H1 (cell line): ENCODE measurements around the gene HOXD1. TPM values are rescaled to one million over a fixed set of nuclear protein-coding genes. Genes with fewer than 3 reads are reported as not detected.

Source experiments
- CTCF ChIA-PET: fragments of 300-600 bp; sonication (Branson Sonifier 250); formaldehyde crosslinking; loops from one replicate; lab custom pipeline; 2021; ENCODE audit not compliant: partially characterized antibody; lab: Charles Lee
- POLR2A ChIA-PET: fragments of 300-600 bp; sonication (Branson Sonifier 250); formaldehyde crosslinking; loops from one replicate; lab custom pipeline; 2021; ENCODE audit warnings: inconsistent platforms; ENCODE audit not compliant: partially characterized antibody; lab: Charles Lee
- DNase-seq, 2 experiments: peaks; one replicate each; pipeline versions ENCODE4 v3.0.0 to v3.0.0-alpha.2; 2010 to 2022; ENCODE audit warnings: low spot score in 2 of 2, low read depth in 1 of 2, mixed read lengths in 1 of 2
- FAIRE-seq: peaks from 2 replicates; lab custom pipeline; 2011; peaks lifted over from hg19 to GRCh38; lab: Jason Lieb, UNC
- H2AFZ ChIP-seq: 2 replicates; pipeline ENCODE4 v1.8.1; 2012; ENCODE audit warnings: low read length, inconsistent platforms
- H2AK5ac ChIP-seq: 2 replicates; pipeline ENCODE4 v1.6.1; 2013; ENCODE audit warnings: low read depth, low read length
- H2BK120ac ChIP-seq: replicated peaks from 2 replicates; pipeline ENCODE3; 2013; ENCODE audit warnings: low read depth, low read length, inconsistent platforms
- H2BK12ac ChIP-seq: 2 replicates; pipeline ENCODE4 v1.6.1; 2013; ENCODE audit warnings: low read depth, low read length
- H2BK15ac ChIP-seq: 2 replicates; pipeline ENCODE4 v1.6.1; 2013; ENCODE audit warnings: low read length
- H2BK20ac ChIP-seq: 2 replicates; pipeline ENCODE4 v1.6.1; 2013; ENCODE audit warnings: low read length
- H2BK5ac ChIP-seq: 2 replicates; pipeline ENCODE4 v1.6.1; 2013; ENCODE audit warnings: low read depth, low read length
- H3K14ac ChIP-seq: 2 replicates; pipeline ENCODE4 v1.6.1; 2013; ENCODE audit warnings: inconsistent platforms; ENCODE audit not compliant: insufficient read length
- H3K18ac ChIP-seq: 2 replicates; pipeline ENCODE4 v1.6.1; 2013; ENCODE audit warnings: low read length; ENCODE audit errors: extremely low read depth
- H3K23ac ChIP-seq: 2 replicates; pipeline ENCODE4 v1.6.1; 2013; ENCODE audit warnings: inconsistent platforms; ENCODE audit not compliant: insufficient read length
- H3K23me2 ChIP-seq: 2 replicates; pipeline ENCODE4 v1.6.1; 2013; ENCODE audit warnings: low read depth, low read length
- H3K27ac ChIP-seq: 2 replicates; pipeline ENCODE4 v1.6.1; 2011; ENCODE audit warnings: low read depth, low read length, inconsistent platforms
- H3K27me3 ChIP-seq, 4 experiments: replicated peaks in 1 of 4; 1 replicate in 1 of 4; 2 replicates in 3 of 4; pipeline versions ENCODE4 v1.6.1 to v1.8.1; 2011 to 2013; ENCODE audit warnings: low read length in 3 of 4, mild to moderate bottlenecking in 3 of 4, inconsistent platforms in 2 of 4, mixed read lengths in 2 of 4, moderate library complexity in 1 of 4; ENCODE audit not compliant: control insufficient read depth in 3 of 4, insufficient read depth in 3 of 4; ENCODE audit errors: extremely low read depth in 1 of 4
- H3K36me3 ChIP-seq, 4 experiments: 2 replicates each; pipeline versions ENCODE4 v1.6.1 to v1.8.1; 2011 to 2013; ENCODE audit warnings: mild to moderate bottlenecking in 4 of 4, low read length in 3 of 4, moderate library complexity in 2 of 4, control low read depth in 1 of 4, inconsistent platforms in 1 of 4; ENCODE audit not compliant: insufficient read depth in 4 of 4, control insufficient read depth in 2 of 4
- H3K4ac ChIP-seq: replicated peaks from 2 replicates; pipeline ENCODE3; 2013; ENCODE audit warnings: low read length, low read depth, mixed read lengths, inconsistent platforms; ENCODE audit not compliant: insufficient read length
- H3K4me1 ChIP-seq, 4 experiments: replicated peaks in 1 of 4; 1 replicate in 1 of 4; 2 replicates in 3 of 4; pipeline versions ENCODE4 v1.6.1 to v1.8.1; 2011 to 2013; ENCODE audit warnings: low read length in 3 of 4, inconsistent platforms in 2 of 4, mixed read lengths in 1 of 4; ENCODE audit not compliant: insufficient read depth in 4 of 4, control insufficient read depth in 3 of 4
- H3K4me2 ChIP-seq, 2 experiments: 2 replicates each; pipeline versions ENCODE4 v1.6.1 to v1.8.1; 2011 to 2013; ENCODE audit warnings: low read depth in 2 of 2, low read length in 2 of 2, control low read depth in 1 of 2, inconsistent platforms in 1 of 2, mild to moderate bottlenecking in 1 of 2; ENCODE audit not compliant: insufficient read depth in 1 of 2
- H3K4me3 ChIP-seq, 4 experiments: fragments of 200-600, 300-600 bp in 1 of 4; sonication (generic), shearing (Covaris generic), sonication (Bioruptor Twin) in 1 of 4; 2 replicates each; pipeline versions ENCODE4 v1.5.1 to v1.8.1; 2011 to 2016; ENCODE audit warnings: low read length in 4 of 4, low read depth in 3 of 4, control low read depth in 2 of 4, inconsistent platforms in 2 of 4, mild to moderate bottlenecking in 2 of 4, mixed read lengths in 1 of 4, moderate library complexity in 1 of 4; ENCODE audit not compliant: insufficient read depth in 2 of 4; ENCODE audit errors: extremely low read depth in 1 of 4
- H3K56ac ChIP-seq: replicated peaks from 2 replicates; pipeline ENCODE3; 2013; ENCODE audit warnings: low read depth, mild to moderate bottlenecking, mixed read lengths, low read length, inconsistent platforms; ENCODE audit not compliant: insufficient read length
- H3K79me1 ChIP-seq: 2 replicates; pipeline ENCODE4 v1.6.1; 2013; ENCODE audit warnings: low read depth, low read length, control low read depth
- H3K79me2 ChIP-seq, 2 experiments: 2 replicates each; pipeline versions ENCODE4 v1.6.1 to v1.8.1; 2012 to 2013; ENCODE audit warnings: low read length in 2 of 2, mild to moderate bottlenecking in 2 of 2, inconsistent platforms in 1 of 2; ENCODE audit not compliant: insufficient read depth in 2 of 2, control insufficient read depth in 1 of 2
- H3K9ac ChIP-seq, 4 experiments: replicated peaks in 1 of 4; 1 replicate in 1 of 4; 2 replicates in 3 of 4; pipeline versions ENCODE4 v1.6.1 to v1.8.1; 2011 to 2013; ENCODE audit warnings: low read depth in 3 of 4, low read length in 3 of 4, control low read depth in 2 of 4, mild to moderate bottlenecking in 2 of 4, moderate library complexity in 2 of 4, inconsistent platforms in 1 of 4; ENCODE audit errors: extremely low read depth in 1 of 4
- H3K9me3 ChIP-seq, 2 experiments: 2 replicates each; pipeline versions ENCODE4 v1.6.1 to v1.8.1; 2012 to 2013; ENCODE audit warnings: mild to moderate bottlenecking in 2 of 2, moderate library complexity in 2 of 2, control low read depth in 1 of 2, inconsistent platforms in 1 of 2, low read depth in 1 of 2, low read length in 1 of 2, mixed read lengths in 1 of 2; ENCODE audit not compliant: insufficient read depth in 2 of 2
- H4K20me1 ChIP-seq, 2 experiments: replicated peaks in 1 of 2; 2 replicates each; pipeline versions ENCODE3 to v1.8.1; 2011 to 2013; ENCODE audit warnings: inconsistent platforms in 2 of 2, low read length in 2 of 2, mild to moderate bottlenecking in 1 of 2; ENCODE audit not compliant: insufficient read depth in 2 of 2, control insufficient read depth in 1 of 2
- H4K5ac ChIP-seq: 2 replicates; pipeline ENCODE4 v1.6.1; 2013; ENCODE audit warnings: low read length, low read depth, mixed read lengths, inconsistent platforms; ENCODE audit not compliant: insufficient read length
- H4K8ac ChIP-seq: 2 replicates; pipeline ENCODE4 v1.8.0; 2013; ENCODE audit warnings: mild to moderate bottlenecking, moderate library complexity, low read length, inconsistent platforms; ENCODE audit not compliant: insufficient read depth; ENCODE audit errors: extremely low read depth
- H4K91ac ChIP-seq: replicated peaks from 2 replicates; pipeline ENCODE3; 2013; ENCODE audit warnings: low read length, mixed read lengths, inconsistent platforms; ENCODE audit not compliant: insufficient read length
- ASH2L ChIP-seq: fragments of 200-600, 300-600 bp; sonication (generic); IDR thresholded peaks from one replicate; pipeline ENCODE4 v1.7.1; 2017; ENCODE audit warnings: low read length
- CBX5 ChIP-seq: fragments of 300-800, 300-1000 bp; sonication (generic); IDR thresholded peaks from 2 replicates; pipeline ENCODE4 v1.7.1; 2016; ENCODE audit warnings: antibody characterized with exemption, low read length, low read depth
- JUND ChIP-seq: IDR thresholded peaks from 2 replicates; pipeline ENCODE4 v1.6.1; 2011; ENCODE audit warnings: mild to moderate bottlenecking, improper control_type of control experiment, low read length
- NRF1 ChIP-seq: IDR thresholded peaks from 2 replicates; pipeline ENCODE4 v1.6.1; 2011; ENCODE audit warnings: mild to moderate bottlenecking, low read depth, low read length, improper control_type of control experiment
- POLR2A ChIP-seq, 2 experiments: IDR thresholded peaks; 1 replicate in 1 of 2; 2 replicates in 1 of 2; pipeline ENCODE4 v1.6.1; 2011; ENCODE audit warnings: low read depth in 2 of 2, low read length in 2 of 2, mild to moderate bottlenecking in 2 of 2; ENCODE audit errors: control extremely low read depth in 1 of 2
- POLR2AphosphoS5 ChIP-seq: IDR thresholded peaks from 2 replicates; pipeline ENCODE4 v1.6.1; 2011; ENCODE audit warnings: low read depth, low read length
- RAD21 ChIP-seq, 2 experiments: IDR thresholded peaks in 1 of 2; conservative IDR thresholded peaks in 1 of 2; 2 replicates each; pipeline ENCODE4 v1.6.1; 2011; ENCODE audit warnings: low read depth in 2 of 2, low read length in 2 of 2, improper control_type of control experiment in 1 of 2, inconsistent platforms in 1 of 2, mild to moderate bottlenecking in 1 of 2, moderate library complexity in 1 of 2
- SIRT6 ChIP-seq: IDR thresholded peaks from one replicate; pipeline ENCODE4 v1.7.1; 2012; ENCODE audit warnings: low read length, inconsistent platforms
- SIX5 ChIP-seq: IDR thresholded peaks from 2 replicates; pipeline ENCODE4 v1.6.1; 2011; ENCODE audit warnings: mild to moderate bottlenecking, low read depth, low read length
- SRF ChIP-seq: IDR thresholded peaks from 2 replicates; pipeline ENCODE4 v1.6.1; 2011; ENCODE audit warnings: mild to moderate bottlenecking, low read depth, low read length, moderate library complexity
- SUZ12 ChIP-seq: fragments of 200-600 bp; sonication (generic); IDR thresholded peaks from 2 replicates; pipeline ENCODE4 v1.6.1; 2012; ENCODE audit warnings: mild to moderate bottlenecking, inconsistent platforms, low read length, moderate library complexity, mixed read lengths
- TBP ChIP-seq: IDR thresholded peaks from 2 replicates; pipeline ENCODE4 v1.6.1; 2011; ENCODE audit warnings: low read depth, low read length, improper control_type of control experiment
- TCF12 ChIP-seq: IDR thresholded peaks from 2 replicates; pipeline ENCODE4 v1.6.1; 2011; ENCODE audit warnings: low read depth, mild to moderate bottlenecking, low read length
- WGBS, 2 experiments: shearing (Covaris generic) in 1 of 2; methylation state at CpG; one replicate each; pipeline versions ENCODE4 v1.1.6 to v1.1.7; 2013 to 2015; ENCODE audit warnings: low lambda C conversion rate in 2 of 2, mixed read lengths in 2 of 2, inconsistent platforms in 1 of 2, low coverage in 1 of 2, missing lambda C conversion rate in 1 of 2; ENCODE audit not compliant: insufficient replicate concordance in 2 of 2, insufficient coverage in 1 of 2, insufficient read length in 1 of 2; ENCODE audit errors: extremely low coverage in 1 of 2, missing lambda C conversion rate in 1 of 2; 5-methylcytosine and 5-hydroxymethylcytosine counted together
- polyA plus RNA-seq, 7 experiments: library from polyadenylated mRNA; depleted of rRNA in 3 of 7; stranded (reverse) in 5 of 7; unstranded in 2 of 7; fragments of >200 nt in 5 of 7; fragments of 200-250 nt in 2 of 7; gene quantifications; 1 replicate in 5 of 7; 2 replicates in 1 of 7; 4 replicates in 1 of 7; pipeline versions ENCODE4 v1.2.1 to v1.2.3, GENCODE V29; 2011 to 2013; ENCODE audit warnings: missing spikeins in 2 of 7, mixed read lengths in 2 of 7
- total RNA-seq: library from RNA; stranded (reverse); fragmentation: NEBNext Ultra II Directional; extraction: Animal tissue kit (Norgen Biotek cat#: 25700); gene quantifications from 2 replicates; pipeline ENCODE4 v1.2.1, GENCODE V29; 2021

Gene HOXD1
- total and polyA plus RNA-seq, 2 of the 8 experiments (the other 6 are each of a cell fraction or from before 2014, with no cell fraction given) = 0.03 TPM; not detected in 1

GRCh38 chr2:176151442-176152287, 36.8 kb upstream of the HOXD1 start, which contains the start of gene HOXD4:
TSS of gene HOXD4 (plus strand) at chr2:176151550. CDS start at chr2:176151634, 84 bp downstream.
- Histone ChIP-seq H3K27ac (no peak within 1 kb of the TSS), H2AK5ac (no peak within 1 kb of the TSS), H3K9ac (no peak within 1 kb of the TSS), H3K4me1 (peaks cover 0 to 10% (median 2%) of the 10 kb centered on the region in 4 experiments; a peak in 4 of 7 replicates), H4K91ac (no peak within 1 kb of the TSS), H4K8ac (no peak within 1 kb of the TSS), H3K14ac (no peak within 1 kb of the TSS), H3K18ac (no peak within 1 kb of the TSS), H2BK5ac (no peak within 1 kb of the TSS), H2BK15ac (no peak within 1 kb of the TSS), H3K79me1 (no peaks in the 10 kb centered on the region), H3K23ac (no peak within 1 kb of the TSS), H2BK120ac (no peak within 1 kb of the TSS), H3K4ac (no peak within 1 kb of the TSS), H3K9me3 (no peaks in the 10 kb centered on the region), H3K56ac (no peak within 1 kb of the TSS), H4K20me1 (peaks cover 15 to 45% of the 10 kb centered on the region in 2 experiments), H3K27me3 (peaks cover 97 to 100% (median 100%) of the 10 kb centered on the region in 4 experiments), H3K4me2 (peak within 1 kb of the TSS; percentile 48 to 59), H2BK20ac (no peak within 1 kb of the TSS), H4K5ac (no peak within 1 kb of the TSS), H3K36me3 (peaks cover 0 to 11% (median 0%) of the 10 kb centered on the region in 4 experiments; a peak in 1 of 8 replicates), H2AFZ (no peak within 1 kb of the TSS), H3K4me3 (peak within 1 kb of the TSS in 1 of 4 experiments; percentile 45; a peak in 2 of 8 replicates), H2BK12ac (no peak within 1 kb of the TSS), H3K23me2 (peaks cover 2% of the 10 kb centered on the region; the same call in 1 of the 2 replicates), H3K79me2 (no peaks in the 10 kb centered on the region)
- FAIRE-seq (no peak), DNase-seq (peak in 1 of 2 experiments; percentile 60)
- ChIA-PET POLR2A (interaction anchor here (1.3 kb wide), 1 partner anchor 11 kb away, joined by 3 read pairs; no protein-coding TSS in a partner anchor), CTCF (interaction anchor here (1.0 to 4.4 kb wide), 9 partner anchors 10 to 303 kb away, joined by 3 to 36 read pairs (median 10); no protein-coding TSS in a partner anchor)
- 5% methylated on average over 47 of the region's 55 CpGs; no CpG with 5 or more reads in 1 of the 2 experiments for WGBS, 2 experiments
- no peak for TF ChIP-seq NRF1
- no peak for TF ChIP-seq JUND
- no peak for TF ChIP-seq SIRT6
- TF ChIP-seq SRF = no peak
- TF ChIP-seq TCF12 = no peak
- TF ChIP-seq ASH2L = no peak
- peak; percentile 85 for TF ChIP-seq SUZ12
- no peak for TF ChIP-seq TBP
- TF ChIP-seq CBX5 = no peak
- no peak for TF ChIP-seq RAD21 (IDR thresholded peaks at IDR 0.05 in 1 of 2, conservative IDR thresholded peaks at IDR 0.05 in 1 of 2; ENCODE audit: low read depth in 2 of 2, low read length in 2 of 2)
- no peak for TF ChIP-seq SIX5
- no peak for TF ChIP-seq POLR2AphosphoS5
- no peak for TF ChIP-seq POLR2A (IDR thresholded peaks at IDR 0.05; ENCODE audit: control extremely low read depth in 1 of 2, low read depth in 2 of 2, low read length in 2 of 2)
